ENCODE results near the gene OIP5.
"Not testable (repeated sequence)": the region's sequence is repeated elsewhere in the genome, so short reads cannot be mapped to it uniquely, and the experiment has no call there.

OIP5 gene

DNA sequence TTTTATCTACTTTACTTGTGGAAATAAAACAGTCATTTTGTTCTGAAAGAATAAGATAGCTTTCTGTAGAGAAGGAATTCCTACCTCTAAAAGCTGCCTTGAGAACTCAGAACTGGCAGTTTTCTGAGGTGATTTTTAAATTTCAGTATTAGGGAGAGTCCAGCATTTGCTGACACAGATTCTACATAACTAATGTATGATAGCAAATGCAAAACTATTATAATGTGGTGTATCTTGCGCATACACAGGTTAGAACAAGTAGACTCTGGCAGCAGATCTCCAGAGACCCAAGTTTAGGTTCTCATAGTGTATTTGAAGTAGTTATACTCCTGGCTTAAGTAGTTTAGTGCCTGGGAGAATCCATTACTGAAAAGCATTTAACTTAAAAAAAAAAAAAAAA is 30.8 kb downstream of the OIP5 start:
- no peak for DNase-seq

DNA sequence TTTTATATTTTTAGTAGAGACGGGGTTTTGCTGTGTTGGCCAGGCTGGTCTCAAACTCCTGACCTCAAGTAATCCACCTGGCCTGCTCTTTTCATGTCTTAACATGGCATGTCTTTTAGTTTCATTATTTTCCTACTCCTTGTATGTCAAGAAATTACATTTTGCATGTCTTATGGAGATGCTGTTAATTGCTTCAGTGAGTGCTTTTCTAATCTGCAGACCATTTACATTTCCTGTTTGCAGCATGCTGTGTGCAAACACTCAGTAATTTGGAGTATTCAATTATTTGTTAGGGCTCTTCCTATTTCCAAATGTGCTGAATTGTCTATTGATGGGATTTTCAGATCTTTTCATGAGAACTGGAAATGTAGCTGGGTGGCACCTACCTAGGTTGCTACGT is 31.3 kb downstream of the OIP5 start:
- not testable (repeated sequence) for DNase-seq

DNA sequence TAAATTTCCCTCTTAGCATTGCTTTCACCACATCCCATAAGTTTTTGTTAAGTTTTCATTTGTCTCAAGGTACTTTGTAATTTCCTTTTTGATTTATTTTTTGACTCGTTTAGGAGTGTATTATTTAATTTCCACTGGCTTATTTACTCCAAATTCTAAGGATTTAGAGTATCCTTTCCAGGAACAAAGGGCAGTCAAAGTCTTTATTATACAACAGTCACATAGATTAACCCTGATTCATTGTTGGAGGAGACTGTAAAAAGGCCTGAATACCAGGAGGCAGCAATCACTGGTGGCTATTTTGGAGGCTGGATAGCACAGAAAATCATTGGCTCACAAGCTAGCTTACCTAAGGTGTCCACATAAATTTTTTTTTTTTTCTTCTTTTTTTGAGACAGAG is 39.9 kb downstream of the OIP5 start:
- no peak for DNase-seq

DNA sequence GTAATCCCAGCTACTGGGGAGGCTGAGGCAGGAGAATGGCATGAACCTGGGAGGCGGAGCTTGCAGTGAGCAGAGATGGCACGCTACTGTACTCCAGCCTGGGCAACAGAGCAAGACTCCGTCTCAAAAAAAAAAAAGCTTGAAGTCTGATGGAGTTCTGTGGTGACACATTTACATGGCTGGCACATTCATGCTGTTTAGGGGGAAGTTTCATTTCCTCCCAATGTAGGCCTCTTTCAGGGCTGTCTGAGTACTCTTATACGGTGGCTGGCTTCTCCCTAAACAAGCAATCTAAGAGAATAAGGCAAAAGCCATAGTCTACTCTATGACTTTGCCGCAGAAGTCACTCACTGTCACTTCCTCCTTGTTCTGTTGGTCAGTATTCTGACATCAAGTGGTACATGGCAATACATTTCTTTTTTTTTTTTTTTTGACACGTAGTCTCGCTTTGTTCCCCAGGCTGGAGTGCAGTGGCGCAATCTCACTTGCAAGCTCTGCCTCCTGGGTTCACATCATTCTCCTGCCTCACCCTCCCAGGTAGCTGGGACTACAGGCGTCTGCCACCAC is 41.2 kb downstream of the OIP5 start:
- DNase-seq = no peak

DNA sequence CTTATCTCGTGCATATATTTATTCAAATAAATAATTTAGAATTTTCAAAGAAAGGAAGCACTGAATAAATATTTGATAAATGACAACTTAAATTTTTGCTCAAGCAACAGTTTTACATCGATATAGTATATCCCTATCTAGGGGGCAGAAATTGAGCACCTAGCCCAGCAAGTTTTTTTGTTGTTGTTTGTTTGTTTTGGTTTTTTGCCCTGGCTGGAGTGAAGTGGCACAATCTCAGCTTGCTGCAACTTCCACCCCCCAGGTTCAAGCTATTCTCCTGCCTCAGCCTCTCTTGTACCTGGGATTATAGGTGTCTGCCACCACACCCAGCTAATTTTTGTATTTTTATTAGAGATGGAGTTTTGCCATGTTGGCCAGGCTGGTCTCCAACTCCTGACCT is 42.4 kb downstream of the OIP5 start:
- DNase-seq = no peak

DNA sequence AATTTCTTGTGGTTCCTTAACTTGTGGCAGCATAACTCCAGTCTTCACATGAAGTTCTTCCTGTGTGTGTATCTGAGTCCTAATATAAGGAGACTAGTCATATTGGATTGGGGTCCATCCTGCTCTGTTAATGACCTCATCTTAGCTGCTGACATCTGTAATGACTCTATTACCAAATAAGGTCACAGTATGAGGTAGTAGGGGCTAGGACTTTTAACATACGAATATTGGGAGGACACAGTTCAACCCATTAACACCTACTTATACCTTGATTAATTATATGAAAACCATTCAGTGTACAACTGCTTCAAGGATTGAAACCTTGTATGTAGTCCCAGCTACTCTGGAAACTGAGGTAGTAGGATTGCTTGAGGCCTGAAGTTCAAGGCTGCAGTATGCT is 43.9 kb downstream of the OIP5 start:
- DNase-seq = no peak

DNA sequence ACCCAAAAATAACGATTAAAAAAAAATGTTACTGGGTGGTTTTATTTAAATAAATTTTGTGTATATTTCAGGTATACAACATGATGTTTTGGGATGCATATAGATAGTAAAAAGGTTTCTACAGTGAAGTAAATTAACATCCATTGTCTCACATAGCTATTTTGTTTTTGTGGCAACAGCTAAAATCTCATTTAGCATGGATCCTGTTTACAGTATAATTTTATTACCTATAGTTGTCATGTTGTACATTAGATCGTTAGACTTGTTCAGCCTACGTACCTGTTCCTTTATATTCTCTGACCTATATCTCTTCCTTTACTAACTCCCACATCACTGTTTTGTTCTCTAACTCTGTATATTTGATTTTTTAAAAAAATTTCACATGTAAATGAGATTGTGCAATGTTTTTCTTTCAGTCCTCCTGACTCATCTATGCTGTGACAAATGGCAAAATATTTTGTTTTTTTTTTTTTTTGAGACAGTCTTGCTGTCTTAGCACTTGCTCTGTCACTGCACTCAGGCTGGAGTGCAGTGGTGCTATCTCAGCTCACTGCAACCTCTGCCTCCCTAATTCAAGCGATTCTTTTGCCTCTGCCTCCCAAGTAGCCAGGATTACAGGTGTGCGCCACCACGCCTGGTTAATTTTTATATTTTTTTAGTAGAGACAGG is 45.6 kb downstream of the OIP5 start:
- DNase-seq = no peak

DNA sequence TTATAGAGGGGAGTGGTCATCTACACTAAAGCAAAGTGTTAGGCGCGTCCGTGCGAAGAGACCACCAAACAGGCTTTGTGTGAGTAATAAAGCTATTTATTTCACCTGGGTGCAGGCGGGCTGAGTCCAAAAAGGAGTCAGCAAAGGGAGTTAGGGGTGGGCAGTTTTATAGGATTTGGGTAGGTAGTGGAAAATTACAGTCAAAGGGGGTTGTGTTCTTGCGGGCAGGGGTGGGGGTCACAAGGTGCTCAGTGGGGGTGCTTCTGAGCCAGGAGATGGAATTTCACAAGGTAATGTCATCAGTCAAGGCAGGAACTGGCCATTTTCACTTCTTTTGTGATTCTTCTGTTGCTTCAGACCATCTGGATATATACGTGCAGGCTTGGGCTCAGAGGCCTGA is 47.1 kb downstream of the OIP5 start:
- no peak for DNase-seq

DNA sequence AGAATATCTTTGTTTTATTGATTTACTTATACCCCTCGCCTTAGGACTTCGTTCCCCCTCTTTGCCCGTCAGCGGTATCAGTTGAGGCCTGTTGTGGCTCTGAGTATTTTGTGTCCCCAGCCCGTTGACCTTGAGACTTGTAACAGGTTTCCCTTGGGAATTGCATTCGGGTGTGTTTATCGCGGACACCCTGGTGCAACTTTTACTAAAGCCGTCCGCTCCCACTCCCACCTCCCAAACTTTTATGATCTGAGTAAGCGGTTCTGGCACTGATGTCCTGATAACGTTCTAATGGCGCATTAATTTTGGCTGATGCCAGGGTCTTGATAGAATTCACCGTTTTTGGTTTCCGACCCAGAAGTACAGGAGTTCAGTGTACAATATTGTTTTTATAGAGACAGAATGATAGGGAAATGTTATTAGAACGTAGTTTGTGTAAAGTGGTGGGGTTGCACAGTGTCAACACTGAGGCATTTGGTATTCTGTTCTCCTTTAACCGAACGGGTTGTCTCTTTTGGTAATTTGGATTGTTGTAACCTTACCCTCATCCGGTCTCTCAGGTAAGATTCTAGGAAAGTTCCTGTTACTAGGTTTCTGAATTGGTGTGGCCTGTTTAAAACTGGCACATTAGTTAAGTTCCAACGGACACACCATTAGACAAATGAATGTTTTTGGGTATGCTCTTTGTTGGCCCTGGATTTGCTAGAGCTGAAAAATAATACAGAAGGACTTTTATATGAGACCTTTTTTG is 47.8 kb downstream of the OIP5 start:
- no peak for DNase-seq

DNA sequence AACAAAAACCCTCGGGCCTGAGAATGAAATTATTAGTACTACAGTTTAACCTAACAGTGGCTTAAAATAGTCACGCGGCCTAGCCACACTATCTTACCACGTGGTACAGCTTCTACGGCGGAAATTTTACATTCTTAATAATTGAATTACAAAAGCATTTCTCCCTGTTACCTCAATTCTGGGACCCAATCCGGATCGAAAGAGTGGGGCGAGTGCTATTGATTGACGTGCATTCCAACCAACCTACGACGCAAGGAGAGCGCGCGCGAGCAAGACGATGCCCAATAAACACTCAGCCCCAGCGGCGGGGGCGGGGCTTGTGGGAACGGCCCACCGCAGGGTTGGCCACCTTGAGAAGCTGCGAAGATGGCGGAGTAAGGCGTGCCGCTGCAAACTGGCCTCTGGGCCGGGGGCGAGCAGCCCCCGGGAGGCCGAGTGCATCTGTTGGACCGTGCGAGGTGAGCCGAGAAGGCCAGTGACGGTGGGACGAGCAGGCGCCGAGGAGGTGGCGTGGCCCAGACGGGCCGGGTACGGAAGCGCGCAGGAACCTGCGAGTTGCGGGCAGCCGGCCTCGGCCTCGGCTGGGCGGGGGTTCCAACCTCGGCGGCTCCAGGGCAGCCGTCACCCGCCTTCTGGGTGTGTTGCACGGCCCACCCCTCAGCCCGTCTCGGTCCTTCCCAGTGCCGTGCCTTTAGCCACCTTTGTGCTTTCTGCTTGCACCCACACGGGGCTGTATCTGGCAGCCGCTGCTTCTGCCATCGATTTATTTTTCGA is 48.6 kb downstream of the OIP5 start:
- DNase-seq = peak; percentile 69

DNA sequence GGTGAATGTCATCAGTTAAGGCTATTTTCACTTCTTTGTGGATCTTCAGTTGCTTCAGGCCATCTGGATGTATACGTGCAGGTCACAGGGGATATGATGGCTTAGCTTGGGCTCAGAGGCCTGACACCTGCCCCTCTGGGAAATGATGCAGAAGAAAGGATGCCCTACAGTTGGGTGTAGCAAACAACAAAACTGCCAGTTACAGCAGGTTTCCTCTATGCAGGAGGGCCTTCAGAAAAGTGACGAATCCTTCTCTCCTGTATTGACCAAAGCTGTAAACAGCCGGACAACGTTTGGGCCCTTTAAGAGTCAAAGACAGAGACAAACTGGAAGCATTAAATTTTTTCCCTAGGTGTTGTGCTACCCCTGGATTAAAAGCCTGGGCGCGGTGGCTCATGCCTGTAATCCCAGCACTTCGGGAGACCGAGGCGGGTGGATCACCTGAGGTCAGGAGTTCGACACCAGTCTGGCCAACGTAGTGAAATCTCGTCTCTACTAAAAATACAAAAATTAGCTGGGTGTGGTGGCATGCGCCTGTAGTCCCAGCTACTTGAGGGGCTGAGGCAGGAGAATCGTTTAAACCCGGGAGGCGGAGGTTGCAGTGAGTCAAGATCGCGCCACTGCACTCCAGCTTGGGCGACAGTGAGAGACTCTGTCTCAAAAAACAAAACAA is 49.3 kb downstream of the OIP5 start:
- DNase-seq = not testable (repeated sequence)

DNA sequence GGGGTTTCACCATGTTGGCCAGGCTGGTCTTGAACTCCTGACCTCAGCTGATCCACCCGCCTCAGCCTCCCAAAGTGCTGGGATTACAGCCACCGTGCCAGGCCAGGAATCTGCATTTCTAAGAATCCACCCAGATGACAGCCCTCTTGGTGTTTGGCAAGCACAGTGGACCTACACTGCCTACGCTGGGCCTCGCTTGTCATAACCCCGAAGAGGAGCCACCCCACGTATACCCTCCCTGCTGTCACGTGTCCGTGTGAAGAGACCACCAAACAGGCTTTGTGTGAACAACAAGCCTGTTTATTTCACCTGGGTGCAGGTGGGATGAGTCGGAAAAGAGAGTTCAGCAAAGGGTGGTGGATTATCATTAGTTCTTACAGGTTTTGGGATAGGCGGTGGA is 50.0 kb downstream of the OIP5 start:
- not testable (repeated sequence) for DNase-seq

DNA sequence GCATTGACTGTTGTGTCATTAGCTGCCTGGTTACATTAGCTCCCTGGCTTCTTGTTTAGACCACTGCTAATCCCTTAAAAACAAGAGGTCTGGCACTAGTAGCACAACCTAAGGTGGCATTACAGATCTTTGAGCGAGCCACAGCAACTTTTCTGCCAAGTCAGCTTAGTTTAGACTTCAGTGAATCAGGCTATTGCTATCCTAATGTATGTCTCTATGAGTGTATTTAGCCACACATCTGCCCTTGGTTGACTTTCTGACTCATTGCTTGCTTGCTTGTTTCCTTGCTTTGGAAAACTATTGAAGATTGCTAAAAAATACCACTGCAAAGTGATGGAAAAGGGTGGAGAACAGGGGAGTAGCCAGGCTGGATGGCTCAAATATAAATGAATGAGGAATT is 51.2 kb downstream of the OIP5 start:
- no peak for DNase-seq

DNA sequence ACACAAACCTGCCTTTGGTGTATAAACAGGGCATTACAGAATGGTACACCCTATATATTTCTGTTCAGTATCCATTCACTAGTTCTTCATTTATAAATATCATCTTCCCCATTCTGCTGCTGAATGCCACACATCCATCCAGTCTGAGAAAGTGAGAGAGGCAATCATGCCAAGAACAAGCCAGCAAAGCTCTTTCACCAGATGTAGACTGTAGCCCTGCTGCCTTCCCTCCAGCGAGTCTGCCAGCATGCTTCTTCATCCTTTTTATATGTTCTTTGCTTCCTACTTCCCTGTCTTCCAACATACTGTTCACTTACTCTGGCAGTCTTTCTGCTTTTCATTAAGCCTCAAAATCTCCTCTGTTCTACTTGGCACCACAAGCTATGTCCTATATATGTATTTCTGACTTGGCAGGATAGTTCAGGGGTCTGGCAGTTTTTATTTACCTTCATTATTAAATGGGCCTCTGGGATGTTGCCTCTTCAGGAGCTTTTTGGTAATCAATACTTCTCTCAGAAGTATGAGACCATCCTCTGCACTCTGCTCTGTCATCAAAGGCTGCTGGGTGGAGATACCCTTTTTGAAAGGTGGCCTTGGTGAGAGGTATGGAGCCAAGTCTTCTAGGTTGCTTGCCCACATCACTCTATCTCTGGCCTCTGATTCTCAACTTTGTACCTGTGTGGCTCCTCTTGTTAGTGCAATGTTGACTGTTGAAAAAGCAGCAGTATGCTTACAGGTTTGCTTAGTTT is 52.7 kb downstream of the OIP5 start:
- no peak for DNase-seq

DNA sequence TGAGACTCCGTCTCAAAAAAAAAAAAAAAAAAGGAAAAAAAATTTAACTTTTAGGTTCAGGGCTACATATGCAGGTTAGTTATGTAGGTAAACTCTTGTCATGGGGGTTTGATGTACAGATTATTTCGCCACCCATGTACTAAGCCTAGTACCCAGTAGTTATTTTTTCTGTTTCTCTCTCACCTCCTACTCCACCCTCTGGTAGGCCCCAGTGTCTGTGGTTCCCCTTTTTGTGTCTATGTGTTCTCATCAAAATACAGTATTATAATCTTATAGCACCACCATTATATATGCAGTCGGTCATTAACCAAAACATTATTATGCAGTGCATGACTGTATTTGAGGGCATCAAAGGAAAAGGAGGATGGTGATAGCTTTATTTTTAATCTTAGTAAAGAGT is 54.1 kb downstream of the OIP5 start:
- no peak for DNase-seq

DNA sequence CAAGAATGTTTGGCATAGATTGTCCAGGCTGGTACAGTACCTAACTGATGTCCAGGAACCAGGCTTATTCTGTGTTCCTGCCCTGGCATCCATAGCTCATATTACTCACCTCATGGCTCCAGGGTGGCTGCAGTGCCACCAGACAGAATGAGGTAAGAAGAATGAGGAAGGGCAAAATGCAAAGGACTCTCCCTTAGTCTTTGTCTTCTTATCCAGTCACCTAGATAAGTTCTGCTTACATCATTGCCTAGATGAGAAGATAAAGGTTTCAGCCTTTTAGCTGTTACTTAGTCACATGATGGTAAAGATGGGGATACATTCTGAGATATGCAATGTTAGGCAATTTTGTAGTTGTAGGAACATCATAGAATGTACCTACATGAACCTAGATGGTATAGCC is 55.6 kb downstream of the OIP5 start:
- DNase-seq = no peak

DNA sequence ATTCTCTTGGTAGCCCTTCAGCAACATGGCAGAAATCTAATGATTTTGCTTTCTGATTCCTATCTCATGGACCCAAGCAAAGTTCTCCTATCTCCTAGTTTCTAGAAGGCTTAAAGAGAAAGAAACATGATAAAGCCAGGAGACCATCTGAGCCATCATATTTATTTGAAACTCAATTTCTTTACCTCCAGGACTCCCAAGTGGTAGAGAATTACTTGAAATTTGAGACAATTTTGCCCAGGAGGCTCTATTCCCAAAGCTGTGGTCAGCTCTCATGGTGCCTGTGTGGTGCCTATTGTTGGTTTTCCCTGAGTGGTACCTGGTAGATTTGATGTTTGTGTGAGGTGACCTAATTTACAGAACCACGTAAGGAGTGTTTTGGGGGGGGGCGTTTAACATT is 62.5 kb downstream of the OIP5 start:
- DNase-seq = no peak

DNA sequence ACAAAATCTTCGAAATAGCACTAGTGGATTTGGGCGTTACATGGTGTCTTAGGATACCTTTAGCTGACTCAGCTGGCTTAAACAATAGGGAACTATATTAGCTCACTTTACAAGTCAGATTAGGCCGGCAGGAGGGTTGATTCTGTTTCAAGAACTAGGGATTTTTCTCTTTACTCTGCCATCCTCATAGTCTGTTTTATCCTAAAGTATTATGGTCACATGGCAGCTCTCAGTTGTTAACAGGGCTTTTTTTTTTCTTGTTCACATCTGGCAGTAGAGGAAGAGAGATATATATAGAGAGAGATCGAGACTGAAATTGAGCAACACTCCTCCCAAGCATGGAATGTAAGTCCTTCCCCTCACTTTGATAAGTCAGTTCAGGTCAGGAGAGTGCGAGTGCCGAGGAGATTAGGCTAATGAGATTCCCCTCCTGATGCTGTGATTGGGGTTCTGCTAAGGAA is 68.5 kb downstream of the OIP5 start:
- DNase-seq = no peak

DNA sequence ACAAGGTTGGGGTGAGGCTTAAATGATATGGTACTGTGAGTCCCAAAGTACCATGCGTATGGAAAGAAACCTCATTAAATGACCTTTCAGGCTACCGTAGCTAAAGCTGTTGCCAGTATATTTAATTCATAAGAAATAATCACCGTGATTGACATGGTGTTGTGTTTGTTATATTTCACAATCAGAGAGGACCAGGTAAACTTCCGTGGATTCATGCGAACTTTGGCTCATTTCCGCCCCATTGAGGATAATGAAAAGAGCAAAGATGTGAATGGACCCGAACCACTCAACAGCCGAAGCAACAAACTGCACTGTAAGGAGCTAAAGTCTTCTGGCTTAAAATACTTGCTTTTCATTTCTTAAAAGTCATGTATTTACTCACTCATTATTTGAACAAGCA is 69.8 kb downstream of the OIP5 start:
- DNase-seq = no peak

DNA sequence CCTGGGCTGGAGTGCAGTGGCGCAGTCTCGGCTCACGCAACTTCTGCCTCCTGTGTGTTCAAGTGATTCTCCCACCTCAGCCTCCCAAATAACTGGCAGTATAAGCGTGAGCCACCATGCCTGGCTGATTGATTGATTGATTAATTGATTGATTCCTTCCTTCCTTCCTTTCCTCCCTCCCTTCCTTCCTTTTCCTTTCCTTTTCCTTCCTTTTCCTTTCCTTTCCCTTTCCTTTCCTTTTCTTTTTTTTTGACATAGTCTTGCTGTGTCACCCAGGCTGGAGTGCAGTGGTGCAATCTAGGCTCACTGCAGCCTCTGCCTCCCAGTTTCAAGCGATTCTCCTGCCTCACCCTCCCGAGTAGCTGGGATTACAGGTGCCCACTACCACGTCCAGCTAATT is 71.5 kb downstream of the OIP5 start:
- not testable (repeated sequence) for DNase-seq

DNA sequence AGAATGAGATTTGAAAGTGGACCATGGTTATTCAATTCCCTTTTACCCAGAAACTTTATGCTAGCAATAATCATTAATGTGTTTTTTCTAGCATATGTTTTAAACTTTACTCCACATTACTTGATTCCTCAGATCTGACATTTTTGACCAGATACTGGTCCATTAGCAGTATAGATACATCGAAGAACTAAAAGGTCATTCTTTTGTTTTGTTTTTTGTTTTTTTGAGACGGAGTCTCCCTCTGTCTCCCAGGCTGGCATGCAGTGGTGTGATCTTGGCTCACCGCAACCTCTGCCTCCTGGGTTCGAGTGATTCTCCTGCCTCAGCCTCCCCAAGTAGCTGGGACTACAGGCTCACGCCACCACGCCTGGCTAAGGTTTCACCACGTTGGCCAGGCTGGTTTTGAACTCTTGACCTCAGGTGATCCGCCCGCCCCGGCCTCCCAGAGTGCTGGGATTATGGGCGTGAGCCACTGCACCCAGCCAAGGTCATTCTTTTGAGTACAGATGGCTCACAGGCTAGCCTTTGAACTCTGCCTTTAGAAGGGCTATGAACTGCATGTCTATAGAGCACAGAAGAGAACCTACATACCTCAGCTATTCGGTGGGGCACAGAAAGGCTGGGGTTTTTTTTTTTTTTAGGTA is 72.7 kb downstream of the OIP5 start:
- no peak for DNase-seq
